Measurements from ENCODE around the gene DHX38. TPM values are rescaled to one million over a fixed set of nuclear protein-coding genes. Genes with fewer than 3 reads are reported as not detected.
"Not testable (repeated sequence)": the region's sequence is repeated elsewhere in the genome, so short reads cannot be mapped to it uniquely, and the experiment has no call there.

The DHX38 gene
- total RNA-seq, 1 donor from 2014 or later, result 38.7 TPM

- TF ChIP-seq, protein P1, sequence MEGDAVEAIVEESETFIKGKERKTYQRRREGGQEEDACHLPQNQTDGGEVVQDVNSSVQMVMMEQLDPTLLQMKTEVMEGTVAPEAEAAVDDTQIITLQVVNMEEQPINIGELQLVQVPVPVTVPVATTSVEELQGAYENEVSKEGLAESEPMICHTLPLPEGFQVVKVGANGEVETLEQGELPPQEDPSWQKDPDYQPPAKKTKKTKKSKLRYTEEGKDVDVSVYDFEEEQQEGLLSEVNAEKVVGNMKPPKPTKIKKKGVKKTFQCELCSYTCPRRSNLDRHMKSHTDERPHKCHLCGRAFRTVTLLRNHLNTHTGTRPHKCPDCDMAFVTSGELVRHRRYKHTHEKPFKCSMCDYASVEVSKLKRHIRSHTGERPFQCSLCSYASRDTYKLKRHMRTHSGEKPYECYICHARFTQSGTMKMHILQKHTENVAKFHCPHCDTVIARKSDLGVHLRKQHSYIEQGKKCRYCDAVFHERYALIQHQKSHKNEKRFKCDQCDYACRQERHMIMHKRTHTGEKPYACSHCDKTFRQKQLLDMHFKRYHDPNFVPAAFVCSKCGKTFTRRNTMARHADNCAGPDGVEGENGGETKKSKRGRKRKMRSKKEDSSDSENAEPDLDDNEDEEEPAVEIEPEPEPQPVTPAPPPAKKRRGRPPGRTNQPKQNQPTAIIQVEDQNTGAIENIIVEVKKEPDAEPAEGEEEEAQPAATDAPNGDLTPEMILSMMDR (IDR thresholded peaks at IDR 0.05; ENCODE audit: borderline replicate concordance), result no peak
- H3K36me3 ChIP-seq, result no peaks in the 10 kb centered on the region
- no peak overlapping the region for H3K4me3 ChIP-seq
- H3K4me1 ChIP-seq, result no peaks in the 10 kb centered on the region
- peaks cover 13% of the 10 kb centered on the region for H3K9me3 ChIP-seq (replicated peaks)
- DNase-seq, result no peak
- no peaks in the 10 kb centered on the region for H3K27me3 ChIP-seq (ENCODE audit: low read depth)
- no peak overlapping the region for H3K27ac ChIP-seq (replicated peaks)
- intact Hi-C loops (cut with micrococcal nuclease), result no loop called here
Observed at GRCh38 chr16:72051818-72052217, 41.8 kb upstream of the DHX38 start.

DNA sequence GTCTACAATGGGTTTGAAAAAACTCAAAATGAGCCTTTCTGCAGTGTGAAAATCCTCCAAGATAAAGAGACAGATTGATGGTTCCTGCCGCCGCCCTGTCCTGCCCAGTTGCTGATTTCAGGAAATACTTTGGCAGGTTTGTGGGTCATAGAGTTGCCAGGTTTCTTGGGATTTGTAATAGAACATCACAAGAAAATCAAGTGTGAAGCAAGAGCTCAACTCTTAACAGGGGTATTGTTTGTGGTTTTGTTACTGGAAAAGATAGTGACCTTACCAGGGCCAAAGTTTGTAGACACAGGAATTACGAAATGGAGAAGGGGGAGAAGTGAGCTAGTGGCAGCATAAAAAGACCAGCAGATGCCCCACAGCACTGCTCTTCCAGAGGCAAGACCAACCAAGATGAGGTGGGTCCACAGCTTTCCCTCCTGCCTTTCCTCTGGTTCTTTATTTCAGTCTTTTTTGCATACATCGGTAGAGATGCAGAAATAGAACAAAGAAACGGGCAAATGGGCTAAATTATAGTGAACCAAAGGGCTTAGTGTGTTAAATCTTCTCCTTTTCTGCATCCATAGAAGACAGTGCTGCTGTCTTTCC is 39.3 kb upstream of the DHX38 start, which contains the start of gene HP:
TSS of gene HP (plus strand) at position 252 of the 594 bp plus-strand sequence. CDS start at position 400, 148 bp downstream.
- H3K4me3 ChIP-seq; DNase-seq; intact Hi-C loops (cut with micrococcal nuclease); H3K4me1 ChIP-seq; H3K27ac ChIP-seq (replicated peaks); H3K27me3 ChIP-seq (ENCODE audit: low read depth); H3K9me3 ChIP-seq (replicated peaks); H3K36me3 ChIP-seq: not testable (repeated sequence)

DNA sequence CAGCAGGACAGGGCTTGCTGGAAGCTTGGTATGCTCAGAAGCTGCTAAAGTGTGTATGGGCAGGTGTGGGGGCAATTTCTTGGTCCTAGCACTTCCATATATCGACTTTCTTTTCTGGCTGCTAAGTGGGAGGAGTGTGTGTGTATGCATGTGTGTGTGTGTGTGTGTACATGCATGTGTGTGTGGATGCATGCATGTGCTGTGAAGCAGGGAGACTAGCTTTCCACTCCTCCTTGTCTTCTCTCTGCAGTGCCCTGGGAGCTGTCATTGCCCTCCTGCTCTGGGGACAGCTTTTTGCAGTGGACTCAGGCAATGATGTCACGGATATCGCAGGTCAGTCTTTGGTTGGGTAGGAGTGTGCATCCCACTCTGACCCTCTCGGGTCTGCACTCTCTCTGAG is 37.7 kb upstream of the DHX38 start:
- H3K27me3 ChIP-seq (ENCODE audit: low read depth), result no peaks in the 10 kb centered on the region
- TF ChIP-seq, protein P1 (IDR thresholded peaks at IDR 0.05; ENCODE audit: borderline replicate concordance), result no peak
- no peak overlapping the region for H3K4me3 ChIP-seq
- no peak for DNase-seq
- no peaks in the 10 kb centered on the region for H3K36me3 ChIP-seq
- intact Hi-C loops (cut with micrococcal nuclease), result no loop called here
- no peaks in the 10 kb centered on the region for H3K4me1 ChIP-seq
- no peak overlapping the region for H3K27ac ChIP-seq (replicated peaks)
- H3K9me3 ChIP-seq (replicated peaks), result no peaks in the 10 kb centered on the region

DNA sequence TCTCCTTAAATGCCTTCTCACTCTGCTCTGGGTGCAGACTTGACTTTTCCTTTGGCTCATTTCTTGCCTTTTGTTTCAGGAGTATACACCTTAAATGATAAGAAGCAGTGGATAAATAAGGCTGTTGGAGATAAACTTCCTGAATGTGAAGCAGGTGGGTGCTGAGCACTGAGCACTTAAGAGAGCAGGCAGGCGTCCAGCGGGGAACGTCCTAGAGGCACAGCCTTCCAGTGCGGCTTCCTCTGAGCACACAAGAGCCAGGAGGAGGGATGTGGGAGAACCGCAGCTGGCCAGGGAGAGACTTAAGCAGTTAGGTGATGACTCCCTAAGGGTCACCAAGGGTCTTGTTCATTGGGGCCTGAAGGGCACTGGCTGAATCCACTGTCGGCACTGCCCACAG is 36.3 kb upstream of the DHX38 start:
- intact Hi-C loops (cut with micrococcal nuclease), result not testable (repeated sequence)

GRCh38 chr16:72059060-72059459 is 34.6 kb upstream of the DHX38 start:
- DNase-seq; H3K27me3 ChIP-seq (ENCODE audit: low read depth); H3K4me3 ChIP-seq; H3K27ac ChIP-seq (replicated peaks); H3K36me3 ChIP-seq; H3K9me3 ChIP-seq (replicated peaks); H3K4me1 ChIP-seq; intact Hi-C loops (cut with micrococcal nuclease): not testable (repeated sequence)

More for the DNA sequence above, 36.3 kb upstream of the DHX38 start:
- H3K9me3 ChIP-seq (replicated peaks); H3K27ac ChIP-seq (replicated peaks); H3K27me3 ChIP-seq (ENCODE audit: low read depth); H3K4me3 ChIP-seq; H3K36me3 ChIP-seq; H3K4me1 ChIP-seq; DNase-seq: not testable (repeated sequence)

- Histone ChIP-seq H3K9me3 (replicated peaks) (no peaks in the 10 kb centered on the region), H3K36me3 (no peaks in the 10 kb centered on the region), H3K4me1 (no peaks in the 10 kb centered on the region), H3K27ac (replicated peaks) (no peak overlapping the region), H3K27me3 (ENCODE audit: low read depth) (no peaks in the 10 kb centered on the region), H3K4me3 (no peak overlapping the region)
- intact Hi-C loops (cut with micrococcal nuclease), result no loop called here
- TF ChIP-seq, protein P1 (IDR thresholded peaks at IDR 0.05; ENCODE audit: borderline replicate concordance), result no peak
- no peak for DNase-seq
Observed at GRCh38 chr16:72060405-72060804, 33.2 kb upstream of the DHX38 start.

- H3K27ac ChIP-seq (replicated peaks), result no peak overlapping the region
Observed at GRCh38 chr16:72061564-72061963, 32.1 kb upstream of the DHX38 start.

More at GRCh38 chr16:72061564-72061963, 32.1 kb upstream of the DHX38 start:
- H3K4me1 ChIP-seq, result peaks cover 2% of the 10 kb centered on the region
- H3K27me3 ChIP-seq (ENCODE audit: low read depth), result no peaks in the 10 kb centered on the region
- intact Hi-C loops (cut with micrococcal nuclease), result no loop called here
- DNase-seq, result no peak
- no peaks in the 10 kb centered on the region for H3K36me3 ChIP-seq
- TF ChIP-seq, protein P1 (IDR thresholded peaks at IDR 0.05; ENCODE audit: borderline replicate concordance), result no peak
- H3K4me3 ChIP-seq, result no peak overlapping the region
- H3K9me3 ChIP-seq (replicated peaks), result no peaks in the 10 kb centered on the region
